Inferior parietal cortex (tissue), 1 donor: ENCODE measurements around the gene CNP.

Experiments used
- DNase-seq: peaks from one replicate; pipeline ENCODE4 v3.0.0-alpha.2; 2016; ENCODE audit errors: extremely low spot score

The CNP gene

DNA sequence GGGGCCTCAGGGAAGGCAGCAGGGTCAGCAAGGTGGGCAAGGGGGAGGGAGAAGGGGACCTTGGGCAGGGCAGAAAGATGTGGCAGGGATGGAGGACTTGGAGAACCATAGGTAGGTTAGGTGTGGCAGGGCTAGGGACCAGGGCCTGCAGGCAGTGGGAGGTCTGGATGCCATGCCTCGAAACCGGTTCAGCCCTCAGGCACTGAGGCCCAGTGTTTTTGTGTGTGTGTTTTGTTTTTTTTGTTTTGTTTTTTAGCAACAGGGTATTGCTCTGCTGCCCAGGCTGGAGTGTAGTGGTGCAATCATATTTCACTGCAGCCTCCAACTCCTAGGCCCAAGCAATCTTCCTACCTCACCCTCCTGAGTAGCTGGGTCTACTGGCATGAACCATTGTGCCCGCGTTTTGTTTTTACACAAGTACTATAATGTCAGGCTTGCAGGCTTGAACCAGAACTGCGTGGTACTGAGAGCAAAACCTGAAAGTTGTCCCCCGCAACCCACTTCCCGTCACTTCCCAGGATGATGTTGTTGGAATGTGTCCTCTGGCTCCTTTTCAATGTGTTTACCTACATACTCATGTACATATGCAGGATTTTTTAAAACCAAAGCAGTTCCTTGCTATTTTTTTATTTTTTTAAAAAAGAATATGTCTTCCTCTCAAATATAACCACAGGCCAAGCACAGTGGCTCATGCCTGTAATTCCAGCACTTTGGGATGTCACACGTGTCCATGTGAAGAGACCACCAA, 23.8 kb upstream of the CNP start:
- DNase-seq, result no peak

DNA sequence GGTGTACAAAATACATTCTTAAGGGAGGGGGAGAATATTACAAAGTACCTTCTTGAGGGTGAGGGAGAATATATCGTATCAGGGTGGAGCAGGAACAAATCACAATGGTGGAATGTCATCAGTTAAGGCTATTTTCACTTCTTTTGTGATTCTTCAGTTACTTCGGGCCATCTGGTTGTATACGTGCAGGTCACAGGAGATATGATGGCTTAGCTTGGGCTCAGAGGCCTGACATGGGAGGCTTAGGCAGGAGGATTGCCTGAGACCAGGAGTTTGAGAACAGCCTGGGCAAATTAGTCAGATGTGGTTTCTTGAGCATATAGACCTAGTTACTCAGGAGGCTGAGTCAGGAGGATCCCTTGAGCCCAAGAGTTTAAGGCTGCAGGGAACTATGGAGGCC, 23.1 kb upstream of the CNP start:
- no peak for DNase-seq

DNA sequence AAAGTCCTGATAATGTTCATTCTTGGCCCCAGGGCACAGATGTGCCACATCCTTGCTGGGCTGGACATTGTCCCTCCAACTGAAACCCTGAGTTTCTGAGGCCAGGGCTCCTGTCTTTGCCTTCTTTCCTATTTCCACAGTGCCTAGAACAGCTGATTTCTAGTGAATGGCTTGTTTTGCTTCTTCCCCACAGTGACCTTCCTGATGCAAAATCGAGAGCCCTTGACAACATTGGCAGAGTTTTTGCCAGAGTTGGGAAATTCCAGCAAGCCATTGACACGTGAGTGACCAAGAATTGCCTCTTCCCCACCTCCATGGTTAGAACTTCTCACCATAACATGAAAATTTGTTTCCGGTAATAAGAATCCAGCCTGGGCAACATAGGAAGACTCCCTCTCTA, 21.7 kb upstream of the CNP start:
- no peak for DNase-seq

DNA sequence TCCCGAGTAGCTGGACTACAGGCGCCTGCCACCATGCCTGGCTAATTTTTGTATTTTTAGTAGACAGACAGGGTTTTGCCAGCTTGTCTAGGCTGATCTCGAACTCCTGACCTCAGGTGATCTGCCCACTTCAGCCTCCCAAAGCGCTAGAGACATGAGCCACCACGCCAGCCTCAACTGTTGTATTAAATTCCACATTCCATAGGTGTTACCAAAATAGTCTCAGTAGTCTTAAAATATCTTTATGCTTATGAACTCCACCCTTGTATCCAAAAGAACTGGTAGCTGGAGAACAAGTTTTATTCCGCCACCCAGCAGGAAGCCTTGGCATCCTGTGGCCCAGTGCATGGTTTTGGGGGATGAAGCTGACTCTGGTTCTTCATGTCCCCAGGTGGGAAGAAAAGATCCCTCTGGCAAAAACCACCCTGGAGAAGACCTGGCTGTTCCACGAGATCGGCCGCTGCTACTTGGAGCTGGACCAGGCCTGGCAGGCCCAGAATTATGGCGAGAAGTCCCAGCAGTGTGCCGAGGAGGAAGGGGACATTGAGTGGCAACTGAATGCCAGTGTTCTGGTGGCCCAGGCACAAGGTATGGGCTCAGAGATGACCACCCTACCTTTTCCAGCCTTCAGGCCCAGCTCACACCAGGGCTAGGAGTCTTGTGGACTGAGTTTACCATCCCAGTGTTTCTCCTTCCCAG, 17.7 kb upstream of the CNP start:
- no peak for DNase-seq

DNA sequence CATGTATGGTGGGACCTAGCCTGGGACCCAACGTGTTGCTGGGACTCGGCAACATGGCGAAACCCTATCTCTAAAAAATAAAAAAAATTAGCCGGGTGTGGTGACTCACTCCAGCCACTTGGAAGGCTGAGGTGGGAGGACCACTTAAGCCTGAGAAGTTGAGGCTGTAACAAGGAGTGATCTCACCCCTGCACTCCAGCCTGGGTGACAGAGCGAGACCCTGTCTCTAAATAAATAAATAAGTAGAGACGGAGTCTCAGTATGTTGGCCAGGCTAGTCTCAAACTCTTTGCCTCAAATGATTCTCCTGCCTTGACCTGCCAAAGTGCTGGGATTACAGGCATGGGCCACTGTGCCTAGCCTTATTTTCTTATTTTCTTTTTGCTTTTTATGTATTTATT, 10.1 kb upstream of the CNP start:
- DNase-seq, result no peak

DNA sequence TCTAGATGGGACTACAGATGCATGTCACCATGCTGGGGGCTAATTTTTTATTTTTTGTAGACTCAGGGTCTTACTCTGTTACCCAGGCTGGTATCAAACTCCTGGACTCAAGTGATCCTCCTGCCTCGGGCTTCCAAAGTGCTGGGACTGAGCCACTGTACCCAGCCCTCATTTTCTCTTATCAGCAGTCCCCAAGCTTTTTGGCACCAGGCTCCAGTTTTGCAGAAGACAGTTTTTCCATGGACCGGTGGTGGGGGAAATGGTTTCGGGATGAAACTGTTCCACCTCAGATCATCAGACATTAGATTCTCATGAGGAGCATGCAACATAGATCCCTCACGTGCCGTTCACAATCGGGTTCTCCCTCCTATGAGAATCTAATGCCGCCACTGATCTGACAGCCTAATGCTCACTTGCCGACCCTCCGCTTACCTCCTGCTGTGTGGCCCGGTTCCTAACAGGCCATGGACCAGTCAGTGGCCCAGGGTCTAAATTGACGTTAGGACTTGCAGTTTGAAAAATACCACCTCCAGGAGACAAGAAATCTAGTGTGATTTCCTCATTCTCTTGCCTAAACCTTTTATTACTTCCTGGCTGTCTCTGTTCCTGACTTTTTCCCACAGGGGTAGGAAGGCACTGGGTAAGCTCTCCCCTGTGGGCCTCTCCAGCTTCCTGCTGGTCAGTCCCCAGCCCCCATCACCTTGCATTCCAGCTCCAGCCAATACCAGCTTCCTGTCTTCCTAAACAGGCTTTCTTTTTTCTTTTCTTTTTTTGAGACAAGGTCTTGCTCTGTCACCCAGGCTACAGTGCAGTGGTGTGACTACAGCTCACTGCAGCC, 9.3 kb upstream of the CNP start:
- no peak for DNase-seq

DNA sequence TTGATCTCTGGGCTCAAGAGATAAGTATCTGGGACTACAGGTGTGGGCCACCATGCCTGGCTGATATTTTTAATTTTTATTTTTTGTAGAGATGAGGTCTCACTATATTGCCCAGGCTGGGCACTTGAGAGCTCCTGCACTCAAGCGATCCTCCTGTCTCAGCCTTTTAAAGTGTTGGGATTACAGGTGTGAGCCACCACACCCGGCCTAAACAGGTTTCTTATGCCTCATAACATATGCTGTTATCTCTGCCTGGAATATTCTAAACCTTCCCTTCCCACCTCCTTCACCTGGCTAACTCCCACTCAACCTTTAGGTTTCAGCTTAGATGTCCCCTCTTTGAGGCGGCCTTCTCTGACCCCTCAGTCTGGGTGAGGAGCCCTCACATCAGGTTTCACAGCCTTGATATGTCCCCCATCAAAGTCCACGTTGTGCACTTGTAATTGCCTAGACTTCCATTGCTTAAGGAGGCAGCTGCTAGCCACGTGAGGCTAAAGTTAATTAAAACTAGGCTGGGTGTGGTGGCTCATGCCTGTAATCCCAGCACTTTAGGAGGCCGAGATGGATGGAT, 8.6 kb upstream of the CNP start:
- no peak for DNase-seq

DNA sequence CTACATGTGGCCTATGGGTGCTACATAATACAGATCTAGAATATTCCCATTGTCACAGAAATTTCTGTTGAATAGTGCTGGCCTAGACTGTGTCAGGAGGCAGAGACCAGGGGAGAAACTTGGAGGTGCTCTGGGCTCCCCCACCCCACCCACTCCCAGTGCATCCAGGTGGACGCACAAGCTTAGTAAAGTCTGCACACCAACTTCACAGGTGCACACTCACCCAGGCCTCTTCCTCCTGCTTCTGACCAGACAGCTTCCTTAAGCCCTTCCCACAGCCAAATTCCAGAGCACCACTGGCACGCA, 7.6 kb upstream of the CNP start:
- no peak for DNase-seq

DNA sequence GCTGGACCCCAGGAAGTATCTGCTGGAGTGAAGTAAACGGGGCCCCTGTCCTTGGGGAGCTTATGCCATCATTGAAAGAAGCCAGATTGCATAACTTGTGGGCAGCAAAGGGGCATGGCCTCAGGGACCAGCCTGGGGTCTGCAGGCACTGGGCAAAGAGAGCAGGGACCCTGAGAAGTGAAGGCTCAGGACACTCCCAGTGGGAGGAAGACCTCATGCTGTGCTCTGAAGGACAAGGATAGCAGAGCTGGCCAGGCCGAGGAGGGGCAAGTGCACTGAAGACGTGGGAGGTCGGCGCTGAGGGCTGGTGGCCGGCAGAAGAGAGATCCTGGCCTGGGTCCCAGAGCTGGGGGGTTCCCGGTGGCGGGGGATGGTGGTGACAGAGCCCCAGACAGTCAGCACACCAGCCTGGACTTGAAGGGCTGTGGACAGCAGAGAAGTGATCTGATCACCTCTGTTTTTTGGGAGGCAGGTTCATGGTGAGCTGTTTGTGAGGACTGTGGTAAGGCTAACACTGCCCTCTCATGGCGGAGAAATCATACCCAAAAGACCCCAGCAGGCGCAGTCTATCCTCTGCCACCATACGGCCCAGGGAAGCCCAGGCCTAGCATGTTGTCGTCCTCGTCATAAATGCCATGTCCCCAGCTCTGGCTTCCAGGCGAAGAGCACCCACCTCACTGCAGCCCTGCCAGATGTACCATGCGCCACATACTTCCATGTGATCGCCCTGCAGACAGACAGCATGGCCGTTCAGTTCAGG, 7.1 kb upstream of the CNP start:
- DNase-seq, result no peak

DNA sequence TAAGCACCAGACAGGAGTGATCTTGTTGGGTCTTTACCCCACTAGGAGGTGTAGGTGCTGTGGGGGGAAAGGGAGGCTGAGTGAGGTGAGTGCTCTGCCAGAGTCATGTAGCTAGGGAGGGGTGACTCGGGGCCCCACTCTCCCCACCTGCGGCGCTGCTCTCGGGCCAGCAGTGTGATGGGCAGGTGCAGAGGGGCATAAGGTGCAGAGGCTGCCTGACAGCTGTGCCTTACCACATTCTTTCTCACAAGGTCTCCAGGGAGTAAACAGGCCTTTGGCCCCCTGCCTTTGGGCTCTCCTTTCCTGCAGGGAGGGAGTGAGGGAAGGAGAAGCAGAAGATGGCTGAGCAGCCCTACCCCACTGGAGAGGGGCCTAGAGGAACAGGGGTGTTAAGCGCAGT, 4.5 kb upstream of the CNP start:
- no peak for DNase-seq

DNA sequence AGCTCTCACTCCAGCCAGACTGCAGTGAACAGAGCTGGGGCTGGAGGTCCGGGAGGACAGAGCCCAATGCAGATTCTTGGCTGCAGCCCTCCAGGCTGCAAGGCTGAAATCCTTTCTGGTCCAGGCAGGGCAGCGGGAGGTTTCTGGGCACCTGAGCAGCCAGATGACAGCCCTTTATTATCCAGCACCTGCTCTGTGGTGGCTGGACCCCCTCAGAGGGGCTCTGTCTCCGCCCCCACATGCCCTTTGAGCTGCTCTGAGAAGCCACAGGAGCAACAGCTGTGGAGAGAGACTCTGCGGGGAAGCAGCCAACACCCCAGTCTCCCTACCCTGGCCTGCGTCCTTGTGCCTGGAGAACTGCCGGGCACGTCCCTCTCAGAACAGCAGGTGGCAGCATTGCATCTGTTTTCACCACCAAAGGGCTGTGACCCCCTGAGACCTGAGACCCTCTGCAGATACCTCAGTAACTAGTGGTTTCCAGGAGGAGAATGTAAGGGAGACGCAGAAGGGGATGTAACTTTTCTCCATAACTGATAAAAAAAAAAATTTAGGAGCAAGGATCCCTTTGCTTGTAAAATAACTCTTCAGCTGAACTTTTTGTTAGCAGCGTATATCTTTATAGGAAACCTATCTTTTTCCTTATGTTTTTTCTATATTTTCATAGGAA, 3.7 kb upstream of the CNP start:
- peak; percentile 84 for DNase-seq

DNA sequence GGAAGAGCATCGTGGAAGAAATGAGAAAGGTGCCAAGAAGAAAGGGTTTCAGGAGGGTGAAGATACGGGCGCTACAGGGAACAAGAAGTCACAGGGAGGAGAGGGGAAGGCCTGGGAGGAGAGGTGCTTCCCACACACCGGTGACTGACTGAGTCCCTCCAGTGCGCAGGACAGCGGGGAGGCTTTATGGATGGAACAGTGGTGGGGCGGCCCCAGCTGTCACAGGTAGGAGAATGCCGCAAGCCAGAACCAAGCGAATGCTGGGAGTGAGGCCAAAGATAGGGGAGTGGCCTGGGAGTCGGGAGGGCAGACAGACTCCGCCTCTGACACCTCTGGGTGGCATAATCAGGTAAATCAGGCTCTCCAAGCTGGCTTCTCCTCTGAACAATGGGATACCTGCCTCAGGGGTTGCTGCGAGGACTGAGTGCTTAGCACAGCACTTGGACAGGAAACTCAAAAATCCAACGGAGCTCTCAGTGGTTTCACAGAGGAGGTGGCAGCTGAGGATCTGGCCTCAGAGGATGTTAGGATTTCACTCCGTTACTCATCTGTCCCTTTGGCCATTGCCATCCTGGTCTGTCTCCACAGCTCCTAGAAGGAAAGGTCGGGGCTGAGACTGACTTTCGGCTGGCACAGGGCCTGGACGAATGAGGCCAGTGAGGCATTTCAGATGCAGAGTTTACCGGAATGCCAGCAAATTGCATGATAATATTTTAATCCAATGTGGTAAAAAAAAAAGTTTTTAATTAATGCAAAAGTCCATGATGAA, 717 bp upstream of the CNP start:
- DNase-seq, result peak; percentile 32

DNA sequence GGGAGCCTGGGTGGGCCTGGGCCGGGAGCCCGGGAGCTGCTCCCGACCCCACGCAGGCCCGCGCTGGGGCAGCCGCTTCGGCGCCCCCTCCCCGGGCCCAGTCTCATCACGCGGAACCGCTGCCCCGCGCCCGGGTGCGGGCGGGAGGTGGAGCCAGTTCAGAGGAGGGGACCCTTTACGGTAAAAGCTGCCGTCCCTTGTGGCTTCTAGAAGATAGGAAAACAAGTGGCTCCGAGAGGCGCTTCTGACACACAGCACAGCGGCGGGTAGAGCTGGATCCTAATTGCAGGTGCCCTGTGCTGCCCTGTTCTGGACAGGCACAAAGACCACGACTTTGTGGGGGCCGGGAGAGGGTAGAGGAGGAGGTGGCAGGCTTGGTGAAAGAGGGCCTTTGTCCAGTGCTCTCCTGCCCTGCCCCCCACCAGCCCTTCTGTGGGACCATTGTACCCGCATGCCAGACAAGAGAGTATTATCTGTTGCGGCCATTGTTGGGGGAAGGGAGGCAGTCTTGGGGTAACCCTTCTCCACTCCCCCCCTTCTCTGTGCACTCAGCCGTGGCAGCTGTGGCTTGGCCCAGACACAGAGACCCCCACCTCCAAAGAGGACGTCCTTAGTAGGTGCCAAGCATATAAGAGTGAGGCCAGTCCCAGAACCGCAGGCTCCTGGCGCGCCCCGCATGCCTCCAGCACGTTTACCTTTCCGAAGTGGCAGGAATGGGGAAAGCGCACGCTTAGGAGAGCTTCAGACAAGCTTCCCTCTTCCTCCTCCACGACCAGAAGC, 736 bp downstream of the CNP start:
- DNase-seq, result peak; percentile 92

DNA sequence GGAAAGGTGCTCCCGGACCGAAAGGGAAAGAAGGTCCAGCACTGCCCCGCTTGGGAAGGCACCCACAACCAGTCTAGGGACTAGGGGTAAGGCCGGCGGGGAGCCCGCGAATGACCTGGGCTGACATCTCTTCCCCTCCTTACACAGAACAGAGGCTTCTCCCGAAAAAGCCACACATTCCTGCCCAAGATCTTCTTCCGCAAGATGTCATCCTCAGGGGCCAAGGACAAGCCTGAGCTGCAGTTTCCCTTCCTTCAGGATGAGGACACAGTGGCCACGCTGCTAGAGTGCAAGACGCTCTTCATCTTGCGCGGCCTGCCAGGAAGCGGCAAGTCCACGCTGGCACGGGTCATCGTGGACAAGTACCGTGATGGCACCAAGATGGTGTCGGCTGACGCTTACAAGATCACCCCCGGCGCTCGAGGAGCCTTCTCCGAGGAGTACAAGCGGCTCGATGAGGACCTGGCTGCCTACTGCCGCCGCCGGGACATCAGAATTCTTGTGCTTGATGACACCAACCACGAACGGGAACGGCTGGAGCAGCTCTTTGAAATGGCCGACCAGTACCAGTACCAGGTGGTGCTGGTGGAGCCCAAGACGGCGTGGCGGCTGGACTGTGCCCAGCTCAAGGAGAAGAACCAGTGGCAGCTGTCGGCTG, 1.5 kb downstream of the CNP start:
- no peak for DNase-seq

DNA sequence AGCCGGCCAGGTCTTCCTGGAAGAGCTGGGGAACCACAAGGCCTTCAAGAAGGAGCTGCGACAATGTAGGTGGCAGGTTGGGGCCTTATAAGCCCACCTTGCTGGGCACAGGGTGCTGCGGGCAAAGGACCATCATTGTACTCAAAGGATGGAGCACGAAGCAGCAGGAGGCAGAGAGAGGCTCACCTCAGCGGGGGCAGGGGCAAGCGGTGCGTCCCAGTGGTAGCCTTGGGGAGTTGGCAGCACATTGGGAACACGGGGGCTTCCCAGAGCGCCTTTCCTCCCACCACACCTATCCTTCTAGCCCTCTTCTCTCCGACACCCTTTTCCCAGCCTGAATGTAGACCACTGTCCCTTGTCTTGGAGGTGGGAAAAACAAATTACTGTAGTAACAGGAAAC, 2.1 kb downstream of the CNP start:
- no peak for DNase-seq

DNA sequence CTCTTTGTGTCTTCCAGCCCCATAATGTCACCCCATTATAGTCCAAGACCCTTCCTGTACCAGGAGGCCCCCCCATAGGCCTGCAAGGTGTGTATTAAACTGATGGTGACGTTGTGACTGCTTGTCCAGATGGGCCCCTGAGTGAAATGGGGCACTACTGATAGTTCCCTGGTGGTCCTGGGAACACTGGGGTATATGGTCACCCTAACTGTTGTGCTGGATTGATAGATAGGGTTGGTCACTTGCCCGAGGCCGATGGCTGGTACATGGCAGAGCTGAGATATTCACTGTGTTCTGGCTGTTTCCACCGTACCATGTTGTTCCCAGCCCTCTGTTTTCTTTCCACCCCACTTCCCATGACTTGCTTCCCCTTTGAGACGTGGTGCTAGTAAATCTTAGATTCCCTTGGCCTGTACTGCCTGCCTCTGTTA, 4.3 kb downstream of the CNP start:
- no peak for DNase-seq

DNA sequence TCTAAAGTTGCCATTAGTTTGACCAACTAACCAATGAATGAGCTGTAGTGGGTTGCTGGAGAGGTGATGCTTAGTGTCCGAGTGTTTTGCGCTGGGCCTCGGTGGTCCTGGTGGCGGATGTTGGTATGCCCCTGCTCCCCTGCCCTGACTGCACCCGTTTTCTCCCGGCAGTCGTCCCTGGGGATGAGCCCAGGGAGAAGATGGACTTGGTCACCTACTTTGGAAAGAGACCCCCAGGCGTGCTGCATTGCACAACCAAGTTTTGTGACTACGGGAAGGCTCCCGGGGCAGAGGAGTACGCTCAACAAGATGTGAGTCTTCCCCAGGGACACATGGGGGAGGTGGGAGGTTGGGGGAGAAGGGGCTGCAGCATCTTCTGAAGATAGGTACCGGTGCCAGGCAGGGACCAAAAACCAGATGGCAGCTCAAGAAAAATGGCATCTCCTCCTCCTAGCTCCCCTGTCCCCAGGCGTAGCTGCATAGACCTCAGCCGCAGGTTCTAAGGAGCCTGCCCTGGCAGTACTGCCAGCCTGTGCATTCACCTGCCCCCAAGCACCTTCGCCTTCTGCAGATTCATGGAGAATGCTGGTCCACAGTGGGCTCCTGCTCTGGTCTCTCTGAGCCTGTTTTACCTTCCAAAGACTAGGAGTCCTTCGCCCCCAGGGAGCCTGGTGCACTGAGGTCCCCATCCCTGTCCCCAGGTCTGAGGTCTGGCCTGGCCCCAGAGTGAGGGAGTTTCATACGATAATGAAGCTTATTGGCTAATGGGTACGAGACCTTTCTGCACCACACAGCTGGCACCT, 5.3 kb downstream of the CNP start:
- DNase-seq, result no peak
